ENCODE results near the gene CDR2L.

The CDR2L gene

DNA sequence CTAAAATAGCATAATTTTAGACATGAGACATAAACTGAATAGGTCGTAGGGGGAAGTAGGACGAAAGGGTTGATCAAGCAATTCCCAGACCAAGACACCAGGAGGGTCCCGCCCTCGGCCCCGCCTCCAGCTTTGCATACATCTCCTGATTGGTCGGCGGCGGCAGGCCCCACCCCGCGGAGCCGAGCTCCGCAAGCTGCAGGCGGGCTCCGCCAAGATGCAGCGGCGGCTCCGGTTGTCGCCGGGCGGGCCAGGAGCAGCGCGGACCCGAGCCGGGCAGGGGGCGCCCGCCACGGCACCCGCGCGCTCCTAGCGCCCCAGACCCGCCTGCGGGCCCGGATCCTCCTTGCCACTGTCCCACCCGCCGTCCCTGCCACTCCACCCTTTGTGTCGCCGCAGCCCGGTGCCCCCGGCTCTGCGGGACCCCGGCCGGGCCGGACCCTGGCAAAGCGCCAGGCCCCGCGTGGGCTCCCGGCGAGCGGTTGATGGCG, at the start of gene CDR2L:
Gene CDR2L, plus strand, starts transcription at position 215 of the 491 bp plus-strand sequence. CDS start 412 bp downstream, outside the sequence.
- peak; percentile 92 for DNase-seq

DNA sequence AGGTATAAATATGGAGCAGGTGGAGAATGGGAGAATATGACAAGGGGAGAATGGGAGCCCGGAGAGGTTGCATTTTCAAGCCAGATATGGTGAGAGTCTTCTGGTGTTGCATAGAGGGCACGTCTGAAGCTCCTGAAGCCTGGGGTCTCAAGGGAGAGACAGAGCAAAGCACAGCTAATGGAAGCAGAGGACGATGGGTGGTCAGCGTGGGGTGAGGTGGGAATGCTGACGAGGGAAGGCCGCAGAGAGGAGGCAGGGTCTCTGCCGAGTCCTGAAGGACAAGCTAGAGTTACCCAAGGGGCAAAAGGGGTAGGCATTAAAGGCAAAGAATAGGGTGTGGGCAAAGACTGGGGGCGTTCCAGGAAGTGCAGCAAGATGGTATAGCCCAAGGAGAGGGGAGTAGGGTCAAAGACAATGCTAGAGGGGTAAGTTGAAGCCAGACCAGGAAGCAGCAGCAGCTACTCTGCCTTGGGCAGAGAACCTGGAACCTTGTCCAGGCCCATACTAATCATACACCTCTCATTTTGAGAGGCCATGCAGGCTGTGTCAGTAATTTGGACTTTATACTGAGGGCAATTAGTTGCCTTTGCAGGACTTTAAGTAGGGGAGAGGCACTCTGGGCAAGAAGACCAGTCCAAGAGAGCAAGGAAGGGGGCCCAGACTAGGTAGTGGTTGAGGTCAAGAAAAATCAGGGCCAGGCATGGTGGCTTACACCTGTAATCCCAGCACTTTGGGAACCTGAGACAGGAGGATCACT, 49.1 kb upstream of the CDR2L start:
- no peak for DNase-seq

DNA sequence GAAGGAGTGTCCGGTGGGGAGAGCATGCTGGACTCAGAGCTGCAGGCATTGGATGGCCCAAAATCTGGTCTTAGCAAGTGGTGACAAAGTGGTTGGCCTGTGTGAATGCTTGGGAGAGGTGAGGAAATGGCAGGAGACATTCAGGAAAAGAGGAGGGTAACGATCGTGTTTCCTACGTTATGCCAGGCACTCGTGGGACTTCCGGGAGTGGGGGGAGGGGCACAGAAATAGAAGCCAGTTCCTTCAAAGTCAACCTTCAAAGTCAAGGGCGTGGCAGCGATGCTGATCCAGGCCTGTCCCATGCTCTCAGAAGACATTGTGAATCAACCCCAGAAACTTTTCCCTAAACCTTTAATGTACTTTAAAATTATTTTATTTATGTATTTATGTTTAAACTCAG, 47.9 kb upstream of the CDR2L start:
- DNase-seq, result no peak

DNA sequence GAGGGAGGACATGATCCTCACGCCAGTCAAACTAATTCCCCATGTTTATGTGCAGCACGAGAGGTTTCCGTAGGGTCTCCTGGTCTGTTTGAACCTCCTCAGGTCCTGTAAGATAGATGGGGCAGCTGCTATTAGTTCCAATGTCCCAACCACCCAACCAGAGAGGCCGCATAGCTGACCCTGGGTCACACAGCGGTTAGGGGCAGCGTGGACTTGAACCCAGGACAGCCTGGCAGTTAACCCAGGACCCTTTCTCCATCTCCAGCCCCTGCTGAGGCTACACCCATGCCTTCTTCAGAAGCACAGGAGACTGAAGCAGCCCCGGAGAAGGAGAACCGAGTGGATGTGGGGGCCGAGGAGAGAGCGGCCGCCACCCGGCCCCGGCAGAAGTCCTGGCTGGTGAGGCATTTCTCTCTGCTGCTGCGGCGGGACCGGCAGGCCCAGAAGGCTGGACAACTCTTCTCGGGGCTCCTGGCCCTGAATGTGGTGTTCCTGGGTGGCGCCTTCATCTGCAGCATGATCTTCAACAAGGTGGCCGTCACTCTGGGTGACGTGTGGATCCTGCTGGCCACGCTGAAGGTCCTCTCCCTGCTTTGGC, 46.2 kb upstream of the CDR2L start:
- DNase-seq, result no peak

DNA sequence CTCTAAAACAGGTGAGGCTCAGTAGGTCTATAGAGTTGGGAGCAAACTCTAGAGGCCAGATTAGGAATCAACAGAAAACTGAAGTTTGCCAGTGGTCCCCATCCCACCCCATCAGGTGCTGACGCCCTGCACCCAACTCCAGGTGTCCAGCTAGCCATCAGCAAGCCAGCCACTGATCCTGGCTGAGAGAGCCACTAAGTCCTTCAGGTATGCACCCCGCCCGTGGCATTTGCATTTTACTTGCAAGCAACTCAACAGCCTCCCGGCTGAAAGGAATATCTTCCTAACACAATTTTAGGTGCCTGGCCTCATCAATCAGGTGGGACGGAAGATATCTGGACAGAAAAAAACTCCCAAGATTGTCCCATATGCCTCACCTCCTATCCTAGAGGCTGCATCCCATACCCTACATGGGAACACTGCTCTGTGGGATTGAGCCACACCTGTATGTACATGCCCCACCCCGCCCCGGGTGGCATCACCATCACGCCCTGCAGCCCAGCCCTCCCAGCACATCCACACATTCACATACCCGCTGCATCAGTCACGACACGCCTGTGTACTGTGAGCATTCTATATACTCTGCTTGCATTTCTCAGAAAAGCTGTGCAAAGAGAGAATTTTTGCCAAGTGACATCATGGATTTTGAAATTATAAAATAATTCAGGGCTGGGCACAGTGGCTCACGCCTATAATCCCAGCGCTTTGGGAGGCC, 43.5 kb upstream of the CDR2L start:
- DNase-seq, result no peak

DNA sequence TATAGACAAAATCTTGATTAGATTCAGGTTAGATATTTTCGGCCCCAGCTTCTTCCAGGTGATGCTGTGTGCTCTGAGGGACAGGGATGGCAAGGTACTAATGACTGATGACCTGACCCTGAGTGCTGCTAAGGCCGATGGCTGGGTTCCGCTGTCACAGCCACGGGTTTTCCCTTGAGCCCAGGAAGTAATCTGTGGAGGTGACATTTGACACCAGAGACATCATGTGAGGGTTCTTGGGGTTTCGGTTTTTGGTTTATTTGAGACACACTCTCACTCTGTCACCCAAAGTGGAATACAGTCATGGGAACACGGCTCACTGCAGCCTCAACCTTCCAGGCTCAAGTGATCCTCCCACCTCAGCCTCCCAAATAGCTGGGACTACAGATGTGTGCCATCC, 41.9 kb upstream of the CDR2L start:
- no peak for DNase-seq

DNA sequence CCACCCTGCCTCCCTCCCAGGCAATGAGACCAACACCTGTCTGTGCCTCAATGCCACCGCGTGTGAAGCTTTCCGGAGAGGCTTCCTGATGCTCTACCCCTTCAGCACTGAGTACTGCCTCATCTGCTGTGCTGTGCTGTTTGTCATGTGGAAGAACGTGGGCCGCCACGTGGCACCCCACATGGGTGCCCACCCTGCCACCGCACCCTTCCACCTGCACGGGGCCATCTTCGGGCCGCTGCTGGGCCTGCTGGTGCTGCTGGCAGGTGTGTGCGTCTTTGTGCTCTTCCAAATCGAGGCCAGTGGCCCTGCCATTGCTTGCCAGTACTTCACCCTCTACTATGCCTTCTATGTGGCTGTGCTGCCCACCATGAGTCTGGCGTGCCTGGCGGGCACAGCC, 40.8 kb upstream of the CDR2L start:
- DNase-seq, result no peak

DNA sequence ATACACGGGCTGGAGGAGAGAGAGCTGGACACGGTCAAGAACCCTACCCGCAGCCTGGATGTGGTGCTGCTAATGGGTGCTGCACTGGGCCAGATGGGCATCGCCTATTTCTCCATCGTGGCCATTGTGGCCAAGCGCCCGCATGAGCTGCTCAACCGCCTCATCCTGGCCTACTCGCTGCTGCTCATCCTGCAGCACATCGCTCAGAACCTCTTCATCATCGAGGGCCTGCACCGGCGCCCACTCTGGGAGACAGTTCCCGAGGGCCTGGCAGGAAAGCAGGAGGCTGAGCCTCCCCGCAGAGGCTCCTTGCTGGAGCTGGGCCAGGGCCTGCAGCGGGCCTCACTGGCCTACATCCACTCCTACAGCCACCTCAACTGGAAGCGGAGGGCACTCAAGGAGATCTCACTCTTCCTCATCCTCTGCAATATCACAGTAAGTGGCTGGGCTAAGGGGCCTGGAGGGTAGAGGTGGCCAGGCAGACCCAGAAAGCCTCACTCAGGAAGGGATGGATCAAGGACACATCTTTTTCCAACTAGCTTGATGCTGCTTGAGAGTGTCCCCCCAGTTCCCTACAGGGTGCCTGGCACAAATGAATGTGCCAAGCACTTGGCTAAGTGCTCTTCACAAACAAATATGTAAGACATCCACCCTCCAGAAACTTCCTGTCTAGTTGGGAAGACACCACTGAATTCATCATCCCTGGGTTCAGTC, 40.2 kb upstream of the CDR2L start:
- no peak for DNase-seq

DNA sequence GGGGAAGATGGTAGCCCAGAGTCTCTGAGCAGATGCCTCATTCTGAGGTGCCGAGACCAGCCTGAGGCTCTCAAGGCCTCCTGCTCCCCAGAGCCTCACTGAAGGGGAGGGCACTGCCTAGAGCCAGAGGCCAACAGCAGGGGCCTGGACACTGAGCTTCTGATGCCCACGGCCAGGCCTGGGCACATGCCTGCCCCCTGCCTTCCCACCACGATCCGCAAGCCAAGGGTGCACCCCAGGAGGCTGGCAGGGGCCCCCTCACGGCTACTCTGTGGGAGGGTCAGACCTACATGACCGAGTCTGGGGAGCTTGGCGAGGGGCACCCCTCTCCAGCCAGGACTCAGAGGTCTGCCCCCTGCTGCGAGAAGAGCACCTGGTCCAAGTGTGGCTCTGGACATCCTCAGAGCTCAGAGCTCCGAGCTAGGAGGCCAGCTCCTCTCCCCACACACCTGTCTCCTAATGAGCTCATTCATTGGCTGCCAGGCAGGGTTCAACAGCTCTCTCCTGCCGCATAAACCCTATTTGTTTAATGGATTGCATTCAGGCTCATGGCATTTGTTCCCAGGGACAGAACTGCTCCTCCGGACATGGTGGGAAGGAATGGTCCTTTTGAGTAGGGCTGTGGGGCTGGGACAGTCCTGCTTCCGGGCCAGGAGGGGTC, 37.8 kb upstream of the CDR2L start:
- no peak for DNase-seq

DNA sequence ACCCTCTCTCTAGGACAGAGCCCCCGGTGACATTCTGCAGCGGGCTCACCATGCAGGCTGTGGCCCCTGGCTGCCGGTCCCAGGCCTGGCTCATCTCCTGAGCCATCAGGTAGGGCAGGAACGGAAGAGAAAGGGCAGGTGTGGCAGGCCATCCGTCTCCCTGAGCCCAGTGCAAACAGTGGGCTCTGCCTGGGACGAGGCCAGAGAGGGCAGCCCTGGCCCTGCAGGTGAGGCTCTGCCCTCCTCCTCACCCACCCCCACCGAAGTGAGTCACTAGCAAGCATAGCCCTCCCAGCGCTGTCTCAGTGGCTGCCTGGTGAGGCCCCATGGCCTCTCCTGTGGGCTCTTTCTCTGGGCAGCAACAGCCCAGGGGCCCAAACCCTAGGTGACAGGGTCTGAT, 37.2 kb upstream of the CDR2L start:
- no peak for DNase-seq

DNA sequence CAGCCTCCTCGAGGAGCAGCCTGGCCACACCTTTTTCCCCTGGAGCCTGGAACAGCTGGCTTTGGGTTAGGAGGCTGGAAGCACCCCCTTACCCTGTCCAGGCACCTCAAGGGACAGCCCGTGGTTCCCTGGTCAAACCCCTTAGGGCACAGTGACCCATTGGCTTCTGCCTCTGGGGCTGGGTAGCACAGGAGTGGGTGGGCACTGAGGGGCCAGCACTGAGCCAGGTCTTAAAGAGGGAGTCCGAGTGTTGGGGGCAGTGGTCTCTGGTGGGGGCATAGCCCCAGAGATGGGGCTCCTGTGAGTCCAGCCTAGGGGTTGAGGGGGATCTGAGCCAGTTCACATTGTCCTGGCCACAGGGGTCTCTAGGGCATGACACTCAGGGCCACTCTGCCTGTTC, 36.4 kb upstream of the CDR2L start:
- DNase-seq, result no peak

DNA sequence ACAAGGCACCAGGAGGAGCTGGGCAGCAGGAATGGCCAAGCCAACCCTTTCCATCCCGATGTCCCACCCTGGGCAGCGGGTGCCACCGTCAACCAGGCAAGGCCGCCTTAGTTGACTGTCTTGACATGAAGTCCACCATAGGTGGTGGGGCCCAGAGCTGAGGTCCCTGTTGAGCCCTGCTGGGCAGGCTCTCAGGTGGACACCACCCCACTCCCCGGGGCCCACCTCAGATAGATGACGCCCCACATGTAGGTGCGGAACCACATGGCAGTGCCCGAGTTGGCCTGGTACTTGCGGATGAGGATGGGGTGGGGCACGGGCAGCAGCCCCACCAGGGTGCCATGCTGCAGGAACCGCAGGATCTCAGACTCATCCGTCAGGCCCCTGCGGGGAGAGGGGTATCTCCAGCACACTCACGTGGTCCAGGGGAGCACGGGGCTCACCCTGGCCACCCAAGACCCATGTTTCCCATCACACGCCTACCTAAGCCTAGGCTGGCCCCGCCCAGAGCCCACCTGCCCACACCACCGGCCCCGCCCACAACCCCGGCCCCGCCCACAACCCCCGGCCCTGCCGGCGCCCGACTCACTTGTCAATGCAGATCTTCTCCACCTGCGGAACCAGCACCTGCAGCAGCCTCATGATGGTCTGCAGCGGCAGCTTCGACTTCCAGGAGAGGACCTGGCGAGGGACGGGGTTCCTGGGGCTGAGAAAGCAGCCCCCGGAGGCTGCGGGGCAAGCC, 35.6 kb upstream of the CDR2L start:
- DNase-seq, result no peak

DNA sequence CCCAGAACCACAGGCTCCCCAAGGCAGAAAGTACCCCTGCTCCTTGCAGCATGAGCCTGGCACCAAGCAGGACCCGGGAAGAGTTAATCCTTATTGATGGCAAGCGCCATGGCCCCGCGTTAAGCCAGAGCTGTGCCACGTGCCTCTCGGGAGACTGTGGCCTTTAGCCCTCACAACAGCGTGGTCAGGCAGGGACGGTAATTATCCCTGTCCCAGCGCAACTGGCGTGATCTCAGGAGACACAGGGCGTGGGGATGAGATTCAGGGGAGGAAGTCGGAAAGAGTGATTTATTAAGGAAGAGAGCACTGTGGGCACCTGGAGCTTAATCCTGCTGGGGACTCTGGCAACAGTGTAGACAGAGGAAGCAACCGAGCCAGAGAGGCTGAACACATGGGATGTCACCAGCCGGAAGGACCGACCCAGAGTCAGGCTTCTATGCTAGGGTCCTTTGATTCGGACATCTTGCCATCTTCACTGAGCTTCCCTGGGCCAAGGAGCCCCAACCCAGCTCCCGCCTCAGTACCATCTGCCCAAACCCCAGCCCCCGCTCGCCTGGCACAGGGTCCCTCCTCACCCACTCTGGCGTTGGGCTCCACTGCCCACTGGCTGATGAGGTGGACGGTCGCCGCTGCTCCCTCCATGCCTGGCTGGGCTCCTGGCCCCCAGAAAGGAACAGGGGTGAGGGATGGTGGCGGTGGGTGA, 34.9 kb upstream of the CDR2L start:
- DNase-seq, result no peak

DNA sequence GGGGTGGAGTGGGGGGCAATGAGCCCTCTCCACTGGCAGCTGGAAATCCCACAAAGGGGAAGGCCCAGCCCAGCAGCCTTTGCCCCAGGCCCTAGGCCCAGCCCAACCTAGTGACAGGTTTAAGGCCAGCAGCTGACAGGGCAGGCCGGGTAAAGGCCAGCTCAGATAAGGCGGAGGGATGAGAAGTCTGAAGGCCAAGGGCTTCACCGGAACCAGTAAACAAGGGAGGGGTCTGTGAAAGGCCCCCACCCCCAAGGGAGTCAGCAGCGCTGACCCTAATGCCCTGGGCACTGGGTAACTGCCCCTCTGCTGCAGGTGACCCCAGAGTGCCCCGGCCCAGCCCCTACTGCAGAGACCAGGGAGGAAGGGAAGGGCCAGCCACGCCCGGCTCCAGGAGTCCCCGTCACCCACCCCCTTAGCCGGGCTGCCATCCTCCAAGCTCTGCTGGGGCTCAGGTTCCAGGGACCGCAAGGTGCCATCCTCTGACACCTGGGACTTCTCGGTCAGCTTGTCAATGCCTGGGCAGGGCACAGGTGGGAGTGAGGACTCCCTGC, 34.2 kb upstream of the CDR2L start:
- no peak for DNase-seq

DNA sequence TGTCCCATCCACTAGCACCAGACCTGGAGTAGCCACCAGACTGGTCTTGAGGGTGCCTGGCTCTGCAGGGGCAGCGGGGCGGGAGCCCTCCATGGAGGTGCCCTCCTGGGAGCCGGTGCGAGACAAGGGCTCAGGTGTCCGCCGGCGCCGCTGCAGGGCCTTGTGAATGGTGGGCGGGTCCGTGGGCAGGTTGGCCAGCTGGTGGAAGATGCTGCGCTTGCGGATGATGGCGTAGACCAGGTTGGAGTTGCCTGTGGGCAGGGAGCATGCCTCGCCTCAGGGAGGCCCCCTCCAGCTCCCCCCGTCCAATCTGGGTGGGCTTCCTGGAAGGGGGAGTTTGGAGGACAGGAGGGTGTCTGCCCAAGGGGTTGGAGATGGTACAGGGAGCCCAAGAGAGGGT, 33.3 kb upstream of the CDR2L start:
- no peak for DNase-seq

DNA sequence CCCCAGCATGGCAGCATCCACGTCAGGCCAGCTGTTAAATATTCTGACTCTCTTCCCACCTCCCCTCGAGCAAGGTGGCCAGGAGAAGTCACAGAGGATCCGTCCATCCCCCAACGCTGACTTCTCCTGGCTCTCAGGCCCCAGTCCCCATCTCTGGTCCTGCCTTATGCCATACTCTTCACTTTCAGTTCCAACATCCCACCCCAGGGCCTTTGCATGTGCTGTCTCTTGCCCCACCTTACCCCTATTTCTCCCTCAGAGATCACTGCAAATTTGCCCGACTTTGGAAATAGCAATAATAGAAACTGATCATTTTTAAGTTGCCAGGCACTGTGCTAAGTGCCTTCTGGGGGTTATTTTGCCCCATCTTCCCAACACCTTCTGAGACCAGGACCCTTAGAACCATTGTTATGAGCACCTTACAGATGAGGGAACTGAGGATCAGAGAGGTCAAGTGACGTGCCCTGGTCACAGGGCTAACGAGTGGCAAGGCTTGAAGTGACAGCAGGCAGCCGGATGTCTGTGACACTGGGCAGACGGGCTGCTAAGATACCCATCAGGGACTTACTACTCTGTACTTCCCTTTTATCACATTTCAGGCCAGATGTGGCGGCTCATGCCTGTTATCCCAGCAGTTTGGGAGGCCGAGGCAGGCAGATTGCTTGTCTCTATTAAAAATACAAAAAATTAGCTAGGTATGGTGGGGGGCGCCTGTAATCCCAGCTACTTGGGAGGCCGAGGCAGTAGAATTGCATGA, 32.6 kb upstream of the CDR2L start:
- no peak for DNase-seq

DNA sequence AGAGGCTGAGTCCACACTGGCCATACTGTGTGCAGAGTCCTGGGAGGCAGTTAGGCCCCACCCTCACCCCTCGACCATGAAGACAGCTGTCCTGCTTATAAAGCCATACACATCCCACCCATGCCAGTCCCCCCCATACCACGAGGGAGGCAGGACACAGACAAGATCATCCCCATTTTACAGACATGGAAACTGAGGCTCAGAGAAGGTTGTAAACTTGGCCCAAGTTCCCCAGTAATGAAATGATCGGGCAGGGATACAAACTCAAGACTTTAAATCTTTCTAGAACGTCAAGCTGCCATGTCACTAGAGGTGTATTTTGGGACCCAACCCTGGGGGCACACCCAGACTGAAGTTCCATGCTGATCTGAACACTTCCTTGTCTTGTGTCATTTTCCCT, 31.3 kb upstream of the CDR2L start:
- no peak for DNase-seq

DNA sequence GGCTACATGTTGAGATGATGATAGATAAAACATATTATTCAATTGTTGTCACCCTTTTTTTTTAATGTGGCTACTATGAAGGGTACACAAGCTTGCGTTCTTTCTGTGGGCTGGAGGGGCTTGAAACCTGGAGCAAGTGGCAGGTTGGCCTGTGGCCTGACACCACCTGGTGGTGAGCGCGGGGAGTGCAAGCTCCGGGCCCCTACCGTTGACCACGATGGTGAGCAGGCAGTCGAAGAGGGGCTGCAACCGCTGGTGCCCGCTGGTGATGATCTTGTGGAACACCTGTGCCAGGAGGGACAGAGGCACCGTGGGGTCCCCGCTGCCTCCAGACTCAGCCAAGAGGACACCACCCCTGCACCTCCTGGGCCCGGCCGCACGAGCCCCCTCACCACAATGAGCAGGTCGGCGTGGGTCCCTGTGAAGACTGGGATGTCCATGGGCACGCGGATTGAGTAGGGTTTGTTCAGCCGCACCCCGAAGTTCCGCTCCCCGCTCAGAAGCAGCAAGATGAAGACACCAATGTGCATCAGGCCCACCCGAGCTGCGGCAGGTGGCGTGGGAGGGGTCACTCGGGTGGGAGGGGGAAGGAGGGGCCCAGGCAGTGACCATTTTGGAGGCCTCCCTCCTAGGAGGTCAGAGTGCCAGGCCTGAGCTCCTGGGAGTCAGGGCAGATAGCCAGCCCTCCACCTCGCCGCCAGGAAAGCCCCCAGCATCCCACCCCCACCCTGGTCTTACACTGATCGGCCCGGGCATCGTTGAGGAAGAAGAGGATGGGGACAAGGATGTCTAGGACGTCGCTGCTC, 29.3 kb upstream of the CDR2L start:
- DNase-seq, result peak; percentile 31

DNA sequence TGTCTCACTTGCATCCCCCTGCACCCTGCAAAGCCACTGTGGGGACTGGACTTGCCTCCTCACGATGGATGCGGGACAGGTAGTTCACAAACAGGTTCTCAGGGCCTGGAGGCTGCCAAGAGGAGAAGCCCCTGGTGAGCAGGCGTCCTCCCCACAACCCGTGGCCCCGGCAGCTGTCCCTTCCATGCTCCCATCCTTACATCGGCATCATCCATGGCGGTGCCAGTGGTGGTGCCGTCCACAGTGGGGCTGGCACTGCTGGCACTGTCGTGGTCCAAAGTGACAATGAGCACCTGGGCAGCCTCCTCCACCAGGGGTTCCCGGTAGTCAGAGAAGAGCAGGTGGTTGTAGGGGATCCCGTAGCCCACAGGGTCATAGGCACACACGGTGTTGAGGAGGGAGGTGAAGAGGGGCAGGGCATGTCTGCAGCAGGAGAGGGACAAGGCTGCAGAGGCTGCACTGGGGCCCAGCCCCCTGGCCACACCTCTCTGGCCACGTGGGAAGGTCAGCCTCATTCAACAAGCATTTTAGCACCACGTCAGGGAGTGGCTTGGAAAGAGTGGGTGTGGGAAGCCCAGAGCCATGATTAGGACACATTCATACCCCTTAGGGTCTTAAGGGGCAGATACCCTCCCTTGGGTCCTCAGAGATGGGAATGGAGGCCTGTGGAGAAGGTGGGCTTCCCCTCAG, 27.5 kb upstream of the CDR2L start:
- DNase-seq, result no peak

Measured in fibroblast of upper back skin (primary cell).